HG03280 (cell line): Measurements from ENCODE around the gene HOXB7.

Experiments used
- ATAC-seq: cut with Tn5 transposase; IDR thresholded peaks from one replicate; pipeline ENCODE4 v1.9.1; 2021; ENCODE audit warnings: mild to moderate bottlenecking, moderate library complexity; ENCODE audit not compliant: unreplicated experiment

The HOXB7 gene

GRCh38 chr17:48637323-48638260 lies 26.8 kb upstream of the HOXB7 start:
- ATAC-seq: no peak

GRCh38 chr17:48636177-48637018 lies 25.6 kb upstream of the HOXB7 start:
- ATAC-seq: no peak

- ATAC-seq: no peak
Measured at GRCh38 chr17:48634493-48635208, 23.8 kb upstream of the HOXB7 start.

GRCh38 chr17:48633266-48633677 lies 22.5 kb upstream of the HOXB7 start:
- no peak for ATAC-seq

DNA sequence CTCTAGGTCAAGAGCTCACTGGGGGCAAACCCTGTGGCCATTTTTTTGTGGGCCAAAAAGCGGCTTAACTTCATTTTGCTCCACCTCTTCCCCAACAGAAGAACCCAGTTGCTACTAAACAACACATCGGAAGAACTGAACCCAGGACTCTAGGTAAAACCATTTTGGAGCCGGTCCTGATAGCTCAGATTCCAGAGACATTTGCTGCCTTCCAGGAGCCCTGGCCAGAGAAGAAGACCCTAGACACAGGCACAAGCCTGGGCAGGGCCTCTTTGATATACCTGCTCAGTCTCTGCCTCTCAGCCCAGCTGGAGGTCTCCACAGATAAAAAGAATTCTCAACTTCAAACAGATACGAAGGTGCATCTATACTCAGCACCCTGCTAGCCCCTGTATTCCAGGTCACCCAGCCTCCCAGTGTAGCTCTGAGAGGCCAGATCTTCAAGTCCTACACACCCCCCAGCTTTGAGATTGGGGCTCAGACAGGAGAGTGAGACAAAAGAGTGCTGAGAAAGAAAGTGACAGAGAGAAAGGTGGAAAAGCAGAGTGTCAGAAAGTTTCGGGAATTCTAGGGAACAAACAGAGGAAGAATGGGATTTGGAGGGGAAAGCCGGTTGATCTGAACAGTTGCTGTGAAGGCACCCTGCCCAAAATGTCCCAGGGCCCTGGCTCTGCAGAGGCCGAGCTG lies 21.9 kb upstream of the HOXB7 start:
- no peak for ATAC-seq

DNA sequence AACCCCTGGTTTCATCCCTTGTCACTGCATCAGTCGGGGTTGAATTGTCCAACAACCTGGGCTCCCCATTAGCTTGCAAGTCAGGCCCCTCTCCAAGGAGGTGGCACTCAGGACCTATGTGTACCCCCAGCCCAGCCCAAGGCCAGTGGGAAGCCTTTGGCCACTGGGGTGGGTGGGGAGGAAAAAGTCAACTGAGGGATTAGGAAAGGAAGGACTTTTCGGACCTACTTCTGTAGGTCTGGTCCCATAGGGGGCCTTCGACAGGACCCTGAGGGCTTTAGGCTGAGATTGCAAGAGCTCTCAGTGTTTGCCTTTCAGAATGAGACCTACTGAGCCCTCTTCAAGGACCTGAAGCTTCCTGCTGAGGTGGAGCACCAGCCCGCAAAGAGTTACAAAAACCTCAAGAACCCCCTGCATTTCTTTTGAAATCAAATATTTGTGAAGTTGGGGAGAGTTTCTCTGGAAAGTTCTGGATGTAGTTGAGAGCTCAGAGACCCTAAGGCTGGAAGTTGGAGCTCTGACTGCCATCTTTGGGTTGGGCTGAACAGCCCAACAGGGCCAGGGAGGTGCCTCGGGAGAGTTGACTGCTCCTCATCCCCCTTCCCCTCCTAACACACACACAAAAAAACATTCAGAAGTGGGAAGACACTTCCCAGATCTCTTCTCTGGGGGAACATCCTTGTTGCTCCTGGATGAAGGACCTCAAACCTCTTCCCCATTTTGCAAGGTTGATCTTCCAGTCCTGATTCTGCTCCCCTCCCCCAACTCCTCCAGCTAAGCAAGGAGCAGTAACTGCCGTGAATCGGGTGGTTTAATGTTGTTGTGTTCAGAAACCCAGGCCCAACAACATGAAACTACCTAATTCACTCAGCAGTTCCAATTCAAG lies 21.1 kb upstream of the HOXB7 start:
- no peak for ATAC-seq

- ATAC-seq: no peak
Measured at GRCh38 chr17:48630925-48631692, 20.3 kb upstream of the HOXB7 start.

- ATAC-seq: no peak
Measured at GRCh38 chr17:48630009-48630924, 19.4 kb upstream of the HOXB7 start.

GRCh38 chr17:48629411-48629759 lies 18.6 kb upstream of the HOXB7 start:
- no peak for ATAC-seq

DNA sequence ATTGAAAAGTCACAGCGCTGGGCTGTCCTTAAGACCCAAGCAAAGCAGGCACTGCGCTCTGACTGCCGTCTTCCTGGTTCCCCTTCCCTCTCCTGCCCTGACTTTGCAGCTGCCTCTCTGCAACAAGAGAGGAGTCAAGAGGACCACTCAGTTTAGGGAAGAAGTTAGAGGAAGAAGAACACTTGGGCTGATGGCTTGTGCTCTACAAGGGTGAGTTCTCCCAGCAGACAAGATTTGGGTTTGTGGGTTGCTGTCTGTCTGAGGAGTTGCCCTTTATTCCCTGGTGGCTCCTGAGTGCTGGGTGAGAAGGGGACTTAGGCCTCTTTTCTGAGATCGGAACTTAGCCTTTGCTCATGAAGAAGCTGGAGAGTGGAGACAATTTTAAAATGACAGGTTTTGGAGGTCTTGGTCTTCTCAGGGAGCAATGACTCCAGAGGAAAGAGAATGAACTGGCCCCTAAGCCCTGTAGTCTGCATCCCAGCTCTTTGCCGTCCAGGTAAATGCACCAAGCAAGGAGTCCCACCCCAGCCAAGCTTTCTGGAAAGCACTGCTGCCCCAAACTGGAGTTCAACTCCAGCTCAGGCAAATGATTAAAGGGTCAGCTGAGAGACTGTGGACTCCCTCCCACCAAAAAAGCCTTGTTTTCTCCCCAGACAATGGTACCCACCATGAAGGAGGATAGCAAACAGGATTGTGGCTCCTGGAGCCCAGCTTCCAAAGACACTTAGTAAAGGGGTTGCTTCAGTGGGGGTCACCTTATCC lies 18.0 kb upstream of the HOXB7 start:
- ATAC-seq: no peak

DNA sequence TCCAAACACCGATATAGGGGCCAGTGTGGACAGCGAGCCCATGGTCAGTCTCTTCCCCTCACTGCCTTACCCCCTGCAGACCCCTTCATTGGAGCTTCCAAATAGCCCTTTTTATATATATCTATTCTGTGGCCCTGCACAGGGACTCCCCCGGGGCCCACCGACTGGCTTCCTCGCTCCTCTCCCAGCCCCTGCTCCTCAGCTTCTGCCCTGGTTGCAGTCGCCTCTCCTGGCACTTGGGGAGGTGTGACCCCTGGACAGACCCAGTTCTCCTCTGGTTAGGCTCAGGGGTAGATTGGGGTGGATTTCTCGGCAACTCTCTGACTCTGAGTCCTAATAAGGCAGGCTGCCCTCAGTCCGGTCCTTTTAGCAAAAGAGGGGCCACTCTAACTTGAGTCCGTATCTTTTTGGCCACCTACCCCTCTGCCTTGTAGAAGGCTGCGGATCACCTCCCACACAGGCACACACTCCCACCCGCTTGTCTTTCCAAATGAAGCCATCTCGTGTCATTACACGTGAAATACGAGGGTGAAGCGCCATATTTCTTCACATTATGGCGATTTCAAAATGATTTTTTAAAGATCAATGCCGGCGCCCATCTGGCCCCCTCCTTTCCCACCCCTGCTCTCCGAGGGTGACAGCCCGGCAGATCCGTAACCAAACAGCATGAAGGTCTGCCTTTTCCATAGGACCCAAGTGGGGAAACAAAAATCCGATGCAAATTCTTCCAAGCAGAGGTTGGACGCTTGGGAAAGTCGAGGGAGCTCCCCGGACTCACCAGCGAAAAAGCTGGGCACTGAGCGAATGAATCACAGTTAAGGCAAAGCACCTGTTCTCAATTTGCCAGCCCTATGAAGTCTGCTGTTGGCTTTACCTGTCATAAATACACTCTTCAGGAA lies 17.1 kb upstream of the HOXB7 start:
- no peak for ATAC-seq

DNA sequence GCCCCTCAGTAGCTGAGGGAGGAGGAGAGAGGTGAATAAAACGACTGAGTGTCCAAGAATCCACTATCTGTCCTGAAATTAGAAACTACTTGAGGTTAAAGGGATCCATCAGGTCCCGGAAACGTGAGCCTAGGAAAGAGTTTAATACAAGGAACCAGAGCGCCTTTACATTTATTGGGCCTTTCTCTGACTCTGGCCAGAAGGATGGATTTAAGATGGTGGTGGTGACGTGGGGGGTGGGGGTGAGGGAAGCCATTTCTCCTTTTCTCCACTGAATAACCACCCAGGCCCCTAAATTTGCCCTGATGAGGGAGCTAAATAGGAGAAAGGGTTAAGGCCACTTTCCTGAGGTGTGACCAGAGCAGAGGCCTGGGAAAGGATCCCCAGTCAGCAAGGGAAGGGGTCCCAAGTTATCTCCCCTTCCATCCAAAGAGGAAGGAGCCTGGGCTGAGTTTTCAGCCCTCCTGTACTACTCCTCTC lies 16.3 kb upstream of the HOXB7 start:
- no peak for ATAC-seq

GRCh38 chr17:48626245-48627117 lies 15.7 kb upstream of the HOXB7 start, which contains the start of gene HOXB9:
Gene HOXB9 (minus strand): TSS chr17:48626358. CDS start chr17:48626269, 89 bp downstream.
- ATAC-seq: no peak

DNA sequence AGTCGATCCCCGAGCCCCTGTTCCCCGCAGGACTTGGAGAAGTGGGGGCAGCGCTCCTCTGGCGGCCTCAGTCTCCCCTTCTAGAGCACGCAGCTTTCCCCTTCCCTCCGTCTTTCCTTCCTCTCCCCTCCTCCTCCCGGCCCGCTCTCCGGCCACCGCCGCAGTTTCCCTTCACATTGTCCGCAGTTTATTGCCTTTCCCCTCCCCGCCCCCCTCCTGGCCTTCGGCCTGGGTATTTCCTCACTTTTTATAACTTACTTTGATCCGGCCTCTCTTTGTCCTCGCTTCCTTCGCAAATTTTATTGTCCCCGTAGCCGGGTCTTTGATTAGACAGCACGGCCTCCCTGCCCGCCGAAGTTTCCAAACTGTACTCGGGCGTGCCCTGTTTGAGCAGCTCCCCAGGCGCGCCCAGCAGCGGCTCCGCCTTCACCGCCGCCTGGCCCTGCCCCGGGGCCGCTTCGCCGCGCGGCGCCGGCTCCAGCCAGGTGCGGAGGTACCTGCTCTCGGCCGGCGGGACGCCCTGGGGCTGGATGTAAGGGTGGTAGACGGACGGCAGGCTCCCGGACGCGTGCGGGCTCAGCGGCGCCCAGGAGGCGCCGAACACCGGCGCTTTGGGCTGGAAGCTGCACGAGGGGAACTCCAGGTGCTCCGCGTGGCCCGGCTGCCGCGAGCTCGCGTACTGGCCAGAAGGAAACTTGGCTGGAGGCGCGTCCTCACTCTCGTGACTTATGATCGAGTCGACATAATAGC lies 14.9 kb upstream of the HOXB7 start:
- ATAC-seq: no peak
